ENCODE measurements around the gene GNA14.
"Not testable (repeated sequence)": the region's sequence is repeated elsewhere in the genome, so short reads cannot be mapped to it uniquely, and the experiment has no call there.

GNA14 gene

GRCh38 chr9:77643871-77644270 lies 4.3 kb downstream of the GNA14 start:
- no peak for DNase-seq (ENCODE audit: low read depth)

GRCh38 chr9:77640741-77641580 lies 7.2 kb downstream of the GNA14 start:
- no peak for DNase-seq (ENCODE audit: low read depth)

GRCh38 chr9:77632652-77633051 lies 15.5 kb downstream of the GNA14 start:
- no peak for DNase-seq (ENCODE audit: low read depth)

- DNase-seq (ENCODE audit: low read depth) = not testable (repeated sequence)
Measured at GRCh38 chr9:77628864-77629263, 19.3 kb downstream of the GNA14 start.

GRCh38 chr9:77616191-77616590 lies 31.9 kb downstream of the GNA14 start:
- no peak for DNase-seq (ENCODE audit: low read depth)

GRCh38 chr9:77614645-77615044 lies 33.5 kb downstream of the GNA14 start:
- no peak for DNase-seq (ENCODE audit: low read depth)

- DNase-seq (ENCODE audit: low read depth) = no peak
Measured at GRCh38 chr9:77606526-77606925, 41.6 kb downstream of the GNA14 start.

GRCh38 chr9:77605449-77606220 lies 42.5 kb downstream of the GNA14 start:
- no peak for DNase-seq (ENCODE audit: low read depth)

- DNase-seq (ENCODE audit: low read depth) = no peak
Measured at GRCh38 chr9:77604316-77604715, 43.8 kb downstream of the GNA14 start.

GRCh38 chr9:77602852-77603251 lies 45.3 kb downstream of the GNA14 start:
- DNase-seq (ENCODE audit: low read depth) = no peak

- DNase-seq (ENCODE audit: low read depth) = no peak
Measured at GRCh38 chr9:77601476-77602099, 46.5 kb downstream of the GNA14 start.

GRCh38 chr9:77600810-77601209 lies 47.3 kb downstream of the GNA14 start:
- DNase-seq (ENCODE audit: low read depth) = no peak

- no peak for DNase-seq (ENCODE audit: low read depth)
Measured at GRCh38 chr9:77599492-77599891, 48.6 kb downstream of the GNA14 start.

GRCh38 chr9:77598991-77599390 lies 49.1 kb downstream of the GNA14 start:
- no peak for DNase-seq (ENCODE audit: low read depth)

GRCh38 chr9:77598524-77598923 lies 49.6 kb downstream of the GNA14 start:
- peak; percentile 26 for DNase-seq (ENCODE audit: low read depth)

GRCh38 chr9:77597057-77597456 lies 51.1 kb downstream of the GNA14 start:
- DNase-seq (ENCODE audit: low read depth) = no peak

- no peak for DNase-seq (ENCODE audit: low read depth)
Measured at GRCh38 chr9:77595426-77596095, 52.6 kb downstream of the GNA14 start.

- DNase-seq (ENCODE audit: low read depth) = no peak
Measured at GRCh38 chr9:77594963-77595362, 53.2 kb downstream of the GNA14 start.

GRCh38 chr9:77593528-77593927 lies 54.6 kb downstream of the GNA14 start:
- no peak for DNase-seq (ENCODE audit: low read depth)

GRCh38 chr9:77592476-77592875 lies 55.6 kb downstream of the GNA14 start:
- no peak for DNase-seq (ENCODE audit: low read depth)

GRCh38 chr9:77589046-77589795 lies 58.9 kb downstream of the GNA14 start:
- no peak for DNase-seq (ENCODE audit: low read depth)

All from fibroblast of the conjunctiva (primary cell).